Stimulated activated CD8-positive, alpha-beta memory T cell treated with anti-CD3 and anti-CD28 coated beads, Interleukin-15, amount 100 ng/mL, for 4 hours (primary cell): ENCODE data around the gene ZBTB17.

Experiments
- DNase-seq, 2 donors: peaks; one replicate each; pipeline ENCODE4 v3.0.0-alpha.2; 2020; ENCODE audit warnings: low read depth in 2 of 2

ZBTB17 gene

GRCh38 chr1:15947382-15948090 lies 28.4 kb downstream of the ZBTB17 start:
- DNase-seq = no peak

GRCh38 chr1:15946571-15947381 lies 29.1 kb downstream of the ZBTB17 start:
- DNase-seq = no peak

DNA sequence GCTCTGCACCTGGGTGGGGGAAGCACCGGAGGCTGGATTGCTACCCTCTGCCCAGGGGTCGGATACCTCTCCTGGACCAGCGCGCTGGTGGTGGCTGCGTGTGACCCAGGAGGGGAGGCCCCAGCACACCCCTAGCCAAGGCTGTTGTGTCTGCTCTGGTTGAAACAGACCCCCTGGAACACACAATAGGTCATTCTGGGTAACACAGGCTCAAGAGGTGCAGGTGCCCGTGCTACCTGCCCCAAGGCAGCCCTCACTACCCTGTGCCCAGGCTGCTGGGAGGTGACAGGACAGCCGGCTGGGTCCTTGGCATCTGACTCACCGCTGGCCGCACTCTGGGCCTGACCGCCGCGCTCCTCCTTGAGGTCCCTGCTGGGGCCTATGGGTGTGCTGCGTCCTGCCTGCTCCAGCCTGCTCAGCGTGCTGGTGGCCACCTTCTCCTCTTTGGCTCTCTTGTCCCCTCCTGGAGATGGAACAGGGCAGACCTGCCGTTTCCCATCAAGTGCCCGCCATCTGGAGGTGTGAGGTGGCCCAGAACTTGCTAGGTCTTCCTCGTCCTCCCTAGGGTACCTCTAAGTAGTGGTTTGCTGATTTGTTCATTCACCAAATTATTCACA lies 30.0 kb downstream of the ZBTB17 start:
- no peak for DNase-seq

GRCh38 chr1:15945011-15945831 lies 30.7 kb downstream of the ZBTB17 start:
- DNase-seq = no peak

- DNase-seq = no peak
These were observed 31.4 kb downstream of the ZBTB17 start for GRCh38 chr1:15944308-15945010.

DNA sequence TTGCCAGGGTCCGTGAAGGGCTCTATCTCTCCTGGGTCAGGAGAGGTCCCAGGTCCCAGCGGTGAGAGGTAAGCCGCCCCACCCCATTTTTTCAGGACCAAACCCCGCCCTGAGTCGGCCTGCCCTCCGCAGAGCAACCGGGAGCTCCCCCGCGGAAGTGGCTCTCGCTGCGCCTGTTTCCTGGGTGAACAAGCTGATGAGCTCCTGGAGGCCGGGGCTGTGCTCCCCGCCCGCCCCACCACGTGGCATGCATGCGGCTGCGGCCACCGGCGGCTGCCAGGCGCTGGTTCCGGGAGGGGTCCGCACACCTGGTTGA lies 32.0 kb downstream of the ZBTB17 start:
- no peak for DNase-seq

- DNase-seq = no peak
These were observed 32.4 kb downstream of the ZBTB17 start for GRCh38 chr1:15943328-15943991.

- no peak for DNase-seq
These were observed 33.1 kb downstream of the ZBTB17 start for GRCh38 chr1:15942661-15943327.

GRCh38 chr1:15941899-15942660 lies 33.8 kb downstream of the ZBTB17 start:
- DNase-seq = no peak

DNA sequence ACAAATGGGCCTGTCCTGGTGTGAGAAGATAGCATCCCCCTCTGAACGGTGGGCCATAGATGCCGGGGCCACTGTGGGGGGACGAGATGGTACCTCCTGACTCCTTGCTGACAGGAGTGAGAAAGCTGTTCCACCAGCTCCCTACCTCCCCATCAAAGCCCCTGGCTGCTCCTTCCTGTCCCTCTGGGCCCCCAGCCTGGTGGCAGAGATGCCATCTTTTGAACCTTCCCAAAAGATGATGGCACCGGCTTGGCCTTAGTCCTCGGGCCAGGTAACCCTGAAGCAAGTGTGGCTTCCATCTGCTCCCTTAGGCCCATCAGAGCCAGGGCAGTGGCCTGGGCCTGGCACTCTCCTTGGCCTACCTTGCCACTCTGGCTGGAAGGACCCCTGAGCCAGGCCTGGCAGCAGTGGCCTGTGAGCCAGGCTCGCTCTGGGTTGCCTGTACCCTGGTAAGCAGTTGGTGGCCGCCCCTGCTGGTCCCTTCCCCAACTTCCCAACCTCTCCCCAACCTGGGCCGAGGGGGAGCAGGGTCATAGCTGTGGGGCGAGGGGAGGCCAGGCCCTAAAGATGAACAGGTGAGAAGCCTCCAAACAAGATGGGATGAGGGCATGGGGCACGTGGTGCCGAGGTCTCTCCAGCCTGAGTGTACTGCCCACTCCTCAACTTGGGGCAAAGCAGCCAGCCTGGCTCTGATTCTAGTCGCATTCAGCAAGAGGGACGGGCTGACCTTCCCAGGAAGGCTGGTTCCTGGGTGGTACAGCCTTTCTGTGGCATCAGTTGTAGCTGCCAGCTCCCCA lies 34.7 kb downstream of the ZBTB17 start:
- DNase-seq = no peak

GRCh38 chr1:15940110-15941043 lies 35.5 kb downstream of the ZBTB17 start:
- no peak for DNase-seq

- DNase-seq = no peak
These were observed 36.5 kb downstream of the ZBTB17 start for GRCh38 chr1:15939181-15940109.

DNA sequence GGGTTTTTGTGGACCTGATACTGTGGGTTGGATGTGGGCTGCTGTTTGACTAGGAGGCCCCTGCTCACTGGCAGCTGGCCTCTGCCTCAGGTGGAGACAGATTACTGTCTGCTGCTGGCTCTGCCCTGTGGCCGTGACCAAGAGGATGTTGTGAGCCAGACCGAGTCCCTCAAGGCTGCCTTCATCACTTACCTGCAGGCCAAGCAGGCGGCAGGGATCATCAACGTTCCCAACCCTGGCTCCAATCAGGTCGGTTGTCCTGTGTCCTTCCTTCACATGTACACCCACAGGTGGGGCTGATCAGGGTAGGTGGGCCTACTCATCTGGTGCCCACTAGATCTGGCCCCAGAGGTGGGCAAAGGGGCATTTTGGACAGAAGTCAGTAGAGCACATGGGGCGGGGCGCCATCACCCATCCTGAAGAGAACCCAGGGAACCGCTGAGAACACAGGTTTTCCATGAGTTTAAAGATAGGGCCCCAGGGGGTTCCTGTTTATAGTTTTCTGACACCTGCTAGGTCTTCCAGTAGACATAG lies 37.2 kb downstream of the ZBTB17 start:
- DNase-seq = no peak

- DNase-seq = no peak
These were observed 38.2 kb downstream of the ZBTB17 start for GRCh38 chr1:15937706-15938168.

DNA sequence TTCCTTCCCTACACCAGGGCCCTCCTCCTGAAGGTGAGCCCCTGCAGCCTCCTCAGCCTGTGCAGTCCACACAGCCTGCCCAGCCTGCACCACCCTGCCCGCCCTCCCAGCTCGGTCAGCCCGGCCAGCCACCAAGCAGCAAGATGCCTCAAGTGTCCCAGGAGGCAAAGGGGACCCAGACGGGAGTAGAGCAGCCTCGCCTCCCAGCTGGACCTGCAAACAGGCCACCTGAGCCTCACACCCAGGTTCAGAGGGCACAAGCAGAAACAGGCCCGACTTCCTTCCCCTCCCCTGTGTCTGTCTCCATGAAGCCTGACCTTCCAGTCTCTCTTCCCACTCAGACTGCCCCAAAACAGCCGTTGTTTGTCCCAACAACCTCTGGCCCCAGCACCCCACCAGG lies 38.8 kb downstream of the ZBTB17 start:
- no peak for DNase-seq

DNA sequence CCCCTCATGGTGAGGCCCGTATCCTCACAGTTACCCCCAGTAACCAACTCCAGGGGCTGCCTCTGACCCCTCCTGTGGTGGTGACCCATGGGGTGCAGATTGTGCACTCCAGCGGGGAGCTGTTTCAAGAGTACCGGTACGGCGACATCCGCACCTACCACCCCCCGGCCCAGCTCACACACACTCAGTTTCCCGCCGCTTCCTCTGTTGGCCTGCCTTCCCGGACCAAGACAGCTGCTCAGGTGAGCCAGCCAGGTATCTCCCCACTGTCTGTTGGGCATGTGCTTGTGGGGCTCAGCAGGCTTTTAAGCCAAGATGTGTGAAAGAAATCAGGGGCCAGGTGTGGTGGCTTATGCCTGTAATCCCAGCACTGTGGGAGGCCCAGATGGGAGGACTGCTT lies 39.9 kb downstream of the ZBTB17 start:
- DNase-seq = no peak
